HG02870 (cell line): ENCODE data around the gene KCTD14.
"Not testable (repeated sequence)": the region's sequence is repeated elsewhere in the genome, so short reads cannot be mapped to it uniquely, and the experiment has no call there.

Source experiments
- ATAC-seq: cut with Tn5 transposase; IDR thresholded peaks from one replicate; pipeline ENCODE4 v1.9.1; 2021; ENCODE audit warnings: mild to moderate bottlenecking, moderate library complexity; ENCODE audit not compliant: unreplicated experiment

The KCTD14 gene

GRCh38 chr11:78048561-78048960, 25.5 kb upstream of the KCTD14 start:
- ATAC-seq = no peak

GRCh38 chr11:78046486-78046854, 23.4 kb upstream of the KCTD14 start:
- no peak for ATAC-seq

- ATAC-seq = peak; percentile 76
Measured at GRCh38 chr11:78045851-78046485, 22.9 kb upstream of the KCTD14 start.

- no peak for ATAC-seq
Measured at GRCh38 chr11:78044706-78045105, 21.6 kb upstream of the KCTD14 start.

- no peak for ATAC-seq
Measured at GRCh38 chr11:78041843-78042440, 18.9 kb upstream of the KCTD14 start.

GRCh38 chr11:78041380-78041719, 18.3 kb upstream of the KCTD14 start:
- not testable (repeated sequence) for ATAC-seq

- ATAC-seq = no peak
Measured at GRCh38 chr11:78040691-78041379, 17.8 kb upstream of the KCTD14 start.

- no peak for ATAC-seq
Measured at GRCh38 chr11:78039919-78040671, 17.0 kb upstream of the KCTD14 start.

- ATAC-seq = no peak
Measured at GRCh38 chr11:78039391-78039918, 16.4 kb upstream of the KCTD14 start.

GRCh38 chr11:78038697-78039313, 15.7 kb upstream of the KCTD14 start:
- no peak for ATAC-seq

- ATAC-seq = no peak
Measured at GRCh38 chr11:78037825-78038620, 14.9 kb upstream of the KCTD14 start.

GRCh38 chr11:78037056-78037455, 14.0 kb upstream of the KCTD14 start:
- no peak for ATAC-seq

GRCh38 chr11:78036313-78036712, 13.2 kb upstream of the KCTD14 start:
- no peak for ATAC-seq

GRCh38 chr11:78034623-78035022, 11.5 kb upstream of the KCTD14 start:
- ATAC-seq = no peak

GRCh38 chr11:78033040-78033439, 10.0 kb upstream of the KCTD14 start:
- no peak for ATAC-seq

GRCh38 chr11:78032090-78032489, 9.0 kb upstream of the KCTD14 start:
- no peak for ATAC-seq

- ATAC-seq = peak; percentile 71
Measured at GRCh38 chr11:78031629-78032028, 8.6 kb upstream of the KCTD14 start.

- no peak for ATAC-seq
Measured at GRCh38 chr11:78030429-78031325, 7.6 kb upstream of the KCTD14 start.

- not testable (repeated sequence) for ATAC-seq
Measured at GRCh38 chr11:78028423-78028822, 5.3 kb upstream of the KCTD14 start.
